ENCODE data around the gene BRIX1. TPM values are rescaled to one million over a fixed set of nuclear protein-coding genes. Genes with fewer than 3 reads are reported as not detected.

The BRIX1 gene, protein sequence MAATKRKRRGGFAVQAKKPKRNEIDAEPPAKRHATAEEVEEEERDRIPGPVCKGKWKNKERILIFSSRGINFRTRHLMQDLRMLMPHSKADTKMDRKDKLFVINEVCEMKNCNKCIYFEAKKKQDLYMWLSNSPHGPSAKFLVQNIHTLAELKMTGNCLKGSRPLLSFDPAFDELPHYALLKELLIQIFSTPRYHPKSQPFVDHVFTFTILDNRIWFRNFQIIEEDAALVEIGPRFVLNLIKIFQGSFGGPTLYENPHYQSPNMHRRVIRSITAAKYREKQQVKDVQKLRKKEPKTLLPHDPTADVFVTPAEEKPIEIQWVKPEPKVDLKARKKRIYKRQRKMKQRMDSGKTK
- 20.0 and 32.3 TPM in 2 replicates for total RNA-seq

DNA sequence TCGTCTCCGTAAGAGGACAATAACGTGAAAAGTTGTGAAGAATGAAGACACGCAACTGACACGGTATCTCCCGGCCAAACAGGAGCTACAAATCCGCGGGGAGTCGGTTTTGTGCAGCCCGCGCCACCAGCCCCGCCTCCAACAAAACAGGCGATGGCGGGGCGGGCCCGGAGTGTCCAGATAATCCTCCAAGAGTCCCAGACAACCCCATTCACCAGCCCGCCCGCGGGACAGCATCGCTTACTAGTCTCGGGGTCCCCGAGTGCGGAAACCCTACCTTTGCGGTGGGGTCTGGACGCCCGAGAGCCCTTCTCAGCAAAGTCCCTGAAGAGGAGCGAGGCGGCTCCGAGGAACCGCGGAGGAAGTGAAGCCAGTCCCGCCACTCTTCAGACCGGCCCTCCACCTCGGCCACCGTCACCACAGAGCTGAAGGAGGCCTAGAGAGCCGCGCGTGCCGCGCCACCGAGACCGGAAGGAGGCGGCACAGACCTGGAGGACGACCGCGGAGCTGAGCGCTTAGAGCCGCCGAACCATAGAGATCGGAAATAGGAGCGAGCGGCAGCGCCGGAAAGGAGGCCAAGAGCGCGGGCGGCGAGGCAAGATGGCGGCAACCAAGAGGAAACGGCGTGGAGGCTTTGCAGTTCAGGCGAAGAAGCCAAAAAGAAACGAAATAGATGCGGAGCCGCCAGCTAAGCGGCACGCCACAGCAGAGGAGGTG lies at the start of gene BRIX1, which contains the start of gene RAD1:
BRIX1 (plus strand) TSS at position 573 of the 717 bp plus-strand sequence; CDS start at position 601, 28 bp downstream.
RAD1 (minus strand) TSS at position 366 of the 717 bp plus-strand sequence. CDS start 612 bp downstream, outside the sequence.

DNA sequence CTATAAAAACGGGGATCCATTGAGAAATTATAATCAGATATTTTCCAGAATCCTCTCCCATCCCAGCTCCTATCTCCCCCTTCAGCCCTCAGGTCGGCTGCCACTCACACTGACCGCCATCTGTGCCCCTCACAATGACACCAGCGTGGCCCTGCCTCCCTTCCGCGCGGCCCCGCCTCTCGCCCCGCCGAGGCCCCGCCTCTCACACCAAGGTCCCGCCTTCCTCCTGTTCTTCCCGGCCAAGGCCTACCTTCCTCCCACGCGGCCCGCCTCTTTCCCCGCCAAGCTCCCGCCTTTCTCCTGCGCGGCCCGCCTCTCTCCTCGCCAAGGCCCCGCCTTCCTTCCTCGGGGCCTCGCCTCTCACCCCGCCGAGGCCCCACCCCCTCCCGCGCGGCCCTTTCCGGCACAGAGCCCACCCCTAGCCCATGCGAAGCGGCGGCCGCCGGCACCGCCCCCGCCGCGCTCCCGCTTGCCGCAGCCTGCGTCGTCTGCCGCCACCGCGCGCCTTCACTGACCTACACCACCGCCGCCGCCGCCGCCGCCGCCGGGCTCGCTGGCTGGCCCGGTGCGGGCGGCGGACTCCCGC lies 13.7 kb downstream of the BRIX1 start, which contains the start of gene DNAJC21:
DNAJC21 (plus strand) TSS at position 426 of the 586 bp plus-strand sequence. CDS start 261 bp downstream, outside the sequence.

Other genes with a start within 250 kb of the BRIX1 start
- gene TTC23L, start 76.5 kb upstream of the BRIX1 start, total RNA-seq, result under 0.01 and 0.87 TPM in 2 replicates
- 26.0 and 42.0 TPM in 2 replicates for gene RAD1, start 207 bp upstream of the BRIX1 start, total RNA-seq
- gene DNAJC21, start 13.8 kb downstream of the BRIX1 start, total RNA-seq, result 33.2 and 37.2 TPM in 2 replicates
- gene AGXT2, start 132.2 kb downstream of the BRIX1 start, total RNA-seq, result 0.17 TPM in 1 of 2 replicates, not detected in the other

Measured in smooth muscle cell of trachea (primary cell).